ENCODE results near the gene NBEAL2.

GRCh38 chr3:47047069-47047468 lies 67.6 kb downstream of the NBEAL2 start:
- TF ChIP-seq POLR2A (IDR thresholded peaks at IDR 0.05) (no peak), CTCF (IDR thresholded peaks at IDR 0.05) (no peak)
